ENCODE results near the gene INPP5A.
"Not testable (repeated sequence)": the region's sequence is repeated elsewhere in the genome, so short reads cannot be mapped to it uniquely, and the experiment has no call there.

The INPP5A gene

GRCh38 chr10:132595854-132596253 lies 58.3 kb downstream of the INPP5A start:
- Histone ChIP-seq H3K4me3 (ENCODE audit: low read depth, low read length) (no peak overlapping the region), H3K9me3 (ENCODE audit: insufficient read depth, low read depth, low read length) (peaks cover 13% of the 10 kb centered on the region), H2AK5ac (ENCODE audit: low read length) (no peak overlapping the region), H3K23ac (ENCODE audit: low read length) (no peak overlapping the region), H3K36me3 (ENCODE audit: control insufficient read depth in 1 of 2, insufficient read depth in 2 of 2, low read length in 2 of 2) (no peaks in the 10 kb centered on the region), H4K8ac (ENCODE audit: low read depth, low read length) (no peak overlapping the region), H2AFZ (ENCODE audit: insufficient read depth, low read length, poor library complexity) (no peak overlapping the region), H4K91ac (ENCODE audit: low read depth, low read length) (no peak overlapping the region), H3K27me3 (ENCODE audit: insufficient read depth, low read length) (no peaks in the 10 kb centered on the region), H3K4me1 (ENCODE audit: control insufficient read depth in 1 of 2, insufficient read depth in 2 of 2, low read length in 2 of 2) (peaks cover 6 to 8% of the 10 kb centered on the region in 2 experiments), H3K27ac (ENCODE audit: low read depth, low read length) (no peak overlapping the region), H2BK120ac (ENCODE audit: insufficient read depth, low read length, poor library complexity) (no peak overlapping the region), H2BK5ac (ENCODE audit: low read depth, low read length, poor library complexity) (no peak overlapping the region), H3K79me2 (ENCODE audit: control insufficient read depth, insufficient read depth, low read length, poor library complexity) (no peaks in the 10 kb centered on the region), H3K79me1 (ENCODE audit: low read length) (no peaks in the 10 kb centered on the region), H4K12ac (ENCODE audit: low read depth, low read length) (no peak overlapping the region), H3K18ac (ENCODE audit: low read length) (no peak overlapping the region), H3K9ac (ENCODE audit: low read length) (no peak overlapping the region), H3K14ac (ENCODE audit: low read length) (no peak overlapping the region), H3K4ac (ENCODE audit: low read depth, low read length) (no peak overlapping the region), H3K4me2 (ENCODE audit: low read length) (no peak overlapping the region), H2BK12ac (ENCODE audit: low read length) (no peak overlapping the region)
- WGBS (ENCODE audit: extremely low coverage, insufficient coverage, insufficient read length) = no CpG with 5 or more reads among the region's 7 CpGs
- no peak for DNase-seq

GRCh38 chr10:132596742-132597279 lies 59.2 kb downstream of the INPP5A start:
- Histone ChIP-seq H4K12ac (ENCODE audit: low read depth, low read length) (no peak overlapping the region), H3K79me2 (ENCODE audit: control insufficient read depth, insufficient read depth, low read length, poor library complexity) (no peaks in the 10 kb centered on the region), H4K91ac (ENCODE audit: low read depth, low read length) (no peak overlapping the region), H3K4ac (ENCODE audit: low read depth, low read length) (no peak overlapping the region), H2AFZ (ENCODE audit: insufficient read depth, low read length, poor library complexity) (no peak overlapping the region), H3K79me1 (ENCODE audit: low read length) (no peaks in the 10 kb centered on the region), H3K23ac (ENCODE audit: low read length) (peak overlapping the region; percentile 100), H4K8ac (ENCODE audit: low read depth, low read length) (no peak overlapping the region), H3K27me3 (ENCODE audit: insufficient read depth, low read length) (no peaks in the 10 kb centered on the region), H3K9ac (ENCODE audit: low read length) (no peak overlapping the region), H3K18ac (ENCODE audit: low read length) (no peak overlapping the region), H2BK12ac (ENCODE audit: low read length) (no peak overlapping the region), H3K4me2 (ENCODE audit: low read length) (no peak overlapping the region), H2BK5ac (ENCODE audit: low read depth, low read length, poor library complexity) (no peak overlapping the region), H3K27ac (ENCODE audit: low read depth, low read length) (no peak overlapping the region), H3K14ac (ENCODE audit: low read length) (no peak overlapping the region), H3K4me1 (ENCODE audit: control insufficient read depth in 1 of 2, insufficient read depth in 2 of 2, low read length in 2 of 2) (peaks cover 0 to 4% of the 10 kb centered on the region in 2 experiments), H3K9me3 (ENCODE audit: insufficient read depth, low read depth, low read length) (peaks cover 13% of the 10 kb centered on the region), H2BK120ac (ENCODE audit: insufficient read depth, low read length, poor library complexity) (no peak overlapping the region), H3K4me3 (ENCODE audit: low read depth, low read length) (peak overlapping the region; percentile 63), H3K36me3 (ENCODE audit: control insufficient read depth in 1 of 2, insufficient read depth in 2 of 2, low read length in 2 of 2) (no peaks in the 10 kb centered on the region), H2AK5ac (ENCODE audit: low read length) (no peak overlapping the region)
- no peak for DNase-seq
- WGBS (ENCODE audit: extremely low coverage, insufficient coverage, insufficient read length) = no CpG with 5 or more reads among the region's 21 CpGs

GRCh38 chr10:132597654-132598053 lies 60.1 kb downstream of the INPP5A start:
- Histone ChIP-seq H2BK5ac (ENCODE audit: low read depth, low read length, poor library complexity) (no peak overlapping the region), H3K79me2 (ENCODE audit: control insufficient read depth, insufficient read depth, low read length, poor library complexity) (no peaks in the 10 kb centered on the region), H2AK5ac (ENCODE audit: low read length) (no peak overlapping the region), H3K9me3 (ENCODE audit: insufficient read depth, low read depth, low read length) (peaks cover 13% of the 10 kb centered on the region), H4K12ac (ENCODE audit: low read depth, low read length) (no peak overlapping the region), H3K4me1 (ENCODE audit: control insufficient read depth in 1 of 2, insufficient read depth in 2 of 2, low read length in 2 of 2) (peaks cover 0 to 4% of the 10 kb centered on the region in 2 experiments), H3K27me3 (ENCODE audit: insufficient read depth, low read length) (no peaks in the 10 kb centered on the region), H3K14ac (ENCODE audit: low read length) (no peak overlapping the region), H3K9ac (ENCODE audit: low read length) (no peak overlapping the region), H3K18ac (ENCODE audit: low read length) (no peak overlapping the region), H4K8ac (ENCODE audit: low read depth, low read length) (no peak overlapping the region), H2BK12ac (ENCODE audit: low read length) (no peak overlapping the region), H3K27ac (ENCODE audit: low read depth, low read length) (no peak overlapping the region), H3K23ac (ENCODE audit: low read length) (no peak overlapping the region), H3K4me2 (ENCODE audit: low read length) (no peak overlapping the region), H2AFZ (ENCODE audit: insufficient read depth, low read length, poor library complexity) (no peak overlapping the region), H4K91ac (ENCODE audit: low read depth, low read length) (no peak overlapping the region), H3K79me1 (ENCODE audit: low read length) (no peaks in the 10 kb centered on the region), H3K4me3 (ENCODE audit: low read depth, low read length) (no peak overlapping the region), H3K4ac (ENCODE audit: low read depth, low read length) (no peak overlapping the region), H3K36me3 (ENCODE audit: control insufficient read depth in 1 of 2, insufficient read depth in 2 of 2, low read length in 2 of 2) (no peaks in the 10 kb centered on the region), H2BK120ac (ENCODE audit: insufficient read depth, low read length, poor library complexity) (no peak overlapping the region)
- WGBS (ENCODE audit: extremely low coverage, insufficient coverage, insufficient read length) = no CpG with 5 or more reads among the region's 21 CpGs
- no peak for DNase-seq

DNA sequence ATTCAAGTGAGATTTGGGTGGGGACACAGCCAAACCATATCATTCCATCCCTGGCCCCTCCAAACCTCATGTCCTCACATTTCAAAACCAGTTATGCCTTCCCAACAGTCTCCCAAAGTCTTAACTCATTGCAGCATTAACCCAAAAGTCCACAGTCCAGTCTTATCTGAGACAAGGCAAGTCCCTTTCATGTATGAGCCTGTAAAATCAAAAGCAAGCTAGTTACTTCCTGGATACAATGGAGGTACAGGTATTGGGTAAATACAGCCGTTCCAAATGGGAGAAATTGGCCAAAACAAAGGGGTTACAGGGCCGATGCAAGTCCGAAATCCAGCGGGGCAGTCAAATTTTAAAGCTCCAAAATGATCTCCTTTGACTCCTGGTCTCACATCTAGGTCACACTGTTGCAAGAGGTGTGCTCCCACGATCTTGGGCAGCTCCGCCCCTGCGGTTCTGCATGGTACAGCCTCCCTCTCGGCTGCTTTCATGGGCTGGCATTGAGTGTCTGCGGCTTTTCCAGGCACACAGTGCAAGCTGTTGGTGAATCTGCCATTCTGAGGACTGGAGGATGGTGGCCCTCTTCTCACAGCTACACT lies 61.5 kb downstream of the INPP5A start:
- DNase-seq = not testable (repeated sequence)
- WGBS (ENCODE audit: extremely low coverage, insufficient coverage, insufficient read length) = no CpG with 5 or more reads among the region's 9 CpGs

More for the DNA sequence above, 61.5 kb downstream of the INPP5A start:
- not testable (repeated sequence) for H2BK12ac ChIP-seq (ENCODE audit: low read length); H2AFZ ChIP-seq (ENCODE audit: insufficient read depth, low read length, poor library complexity); H3K18ac ChIP-seq (ENCODE audit: low read length); H2BK120ac ChIP-seq (ENCODE audit: insufficient read depth, low read length, poor library complexity); H2BK5ac ChIP-seq (ENCODE audit: low read depth, low read length, poor library complexity); H4K12ac ChIP-seq (ENCODE audit: low read depth, low read length); H3K4me2 ChIP-seq (ENCODE audit: low read length); H2AK5ac ChIP-seq (ENCODE audit: low read length); H3K14ac ChIP-seq (ENCODE audit: low read length); H3K79me1 ChIP-seq (ENCODE audit: low read length); H3K27ac ChIP-seq (ENCODE audit: low read depth, low read length); H3K23ac ChIP-seq (ENCODE audit: low read length); H3K4ac ChIP-seq (ENCODE audit: low read depth, low read length); H3K4me3 ChIP-seq (ENCODE audit: low read depth, low read length); H3K4me1 ChIP-seq (ENCODE audit: control insufficient read depth in 1 of 2, insufficient read depth in 2 of 2, low read length in 2 of 2); H3K36me3 ChIP-seq (ENCODE audit: control insufficient read depth in 1 of 2, insufficient read depth in 2 of 2, low read length in 2 of 2); H3K79me2 ChIP-seq (ENCODE audit: control insufficient read depth, insufficient read depth, low read length, poor library complexity); H3K9ac ChIP-seq (ENCODE audit: low read length); H4K8ac ChIP-seq (ENCODE audit: low read depth, low read length); H3K27me3 ChIP-seq (ENCODE audit: insufficient read depth, low read length); H4K91ac ChIP-seq (ENCODE audit: low read depth, low read length)
- H3K9me3 ChIP-seq (ENCODE audit: insufficient read depth, low read depth, low read length) = peaks cover 13% of the 10 kb centered on the region
